Neural progenitor cell (in vitro differentiated cells): Measurements from ENCODE around the gene BTBD10.

ENCODE experiments used
- EZH2phosphoT487 ChIP-seq: fragments of 200-600 bp; sonication (generic); IDR thresholded peaks from 2 replicates; pipeline ENCODE4 v1.6.1; 2017; ENCODE audit warnings: antibody characterized with exemption
- TF ChIP-seq, protein P1 (sequence below): fragments of 200-600 bp; sonication (generic); IDR thresholded peaks from 2 replicates; pipeline ENCODE4 v1.5.1; 2017; ENCODE audit warnings: antibody characterized with exemption, mild to moderate bottlenecking

DNA sequence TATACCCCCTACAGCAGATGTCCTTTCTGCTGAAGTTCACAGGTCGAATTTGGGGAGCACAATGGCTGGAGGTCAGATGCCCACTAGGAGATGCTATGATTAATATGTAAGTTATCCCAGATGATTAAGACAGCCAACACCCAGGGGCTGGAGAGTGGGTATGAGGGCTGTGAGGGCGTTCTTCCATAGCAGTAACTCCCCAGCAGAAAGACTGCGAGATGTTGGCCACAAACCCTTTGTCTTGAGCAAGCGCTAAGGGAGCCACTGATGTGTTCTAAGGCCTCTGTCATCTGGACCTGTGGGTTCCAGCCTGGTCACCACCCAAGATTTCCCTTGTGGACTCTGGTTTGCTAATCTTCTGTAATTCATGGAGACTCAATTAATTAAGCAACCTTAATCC is 107.8 kb downstream of the BTBD10 start:
- TF ChIP-seq EZH2phosphoT487, result no peak
- TF ChIP-seq, protein P1, sequence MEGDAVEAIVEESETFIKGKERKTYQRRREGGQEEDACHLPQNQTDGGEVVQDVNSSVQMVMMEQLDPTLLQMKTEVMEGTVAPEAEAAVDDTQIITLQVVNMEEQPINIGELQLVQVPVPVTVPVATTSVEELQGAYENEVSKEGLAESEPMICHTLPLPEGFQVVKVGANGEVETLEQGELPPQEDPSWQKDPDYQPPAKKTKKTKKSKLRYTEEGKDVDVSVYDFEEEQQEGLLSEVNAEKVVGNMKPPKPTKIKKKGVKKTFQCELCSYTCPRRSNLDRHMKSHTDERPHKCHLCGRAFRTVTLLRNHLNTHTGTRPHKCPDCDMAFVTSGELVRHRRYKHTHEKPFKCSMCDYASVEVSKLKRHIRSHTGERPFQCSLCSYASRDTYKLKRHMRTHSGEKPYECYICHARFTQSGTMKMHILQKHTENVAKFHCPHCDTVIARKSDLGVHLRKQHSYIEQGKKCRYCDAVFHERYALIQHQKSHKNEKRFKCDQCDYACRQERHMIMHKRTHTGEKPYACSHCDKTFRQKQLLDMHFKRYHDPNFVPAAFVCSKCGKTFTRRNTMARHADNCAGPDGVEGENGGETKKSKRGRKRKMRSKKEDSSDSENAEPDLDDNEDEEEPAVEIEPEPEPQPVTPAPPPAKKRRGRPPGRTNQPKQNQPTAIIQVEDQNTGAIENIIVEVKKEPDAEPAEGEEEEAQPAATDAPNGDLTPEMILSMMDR, result no peak
